Activated CD8-positive, alpha-beta T cell treated with anti-CD3 and anti-CD28 coated beads for 36 hours (primary cell): ENCODE measurements around the gene AAMP. TPM values are rescaled to one million over a fixed set of nuclear protein-coding genes. Genes with fewer than 3 reads are reported as not detected.

Experiments used
- ATAC-seq: fragments of 200-7000 bp; cut with Tn5 transposase; one replicate; pipeline ENCODE4 v1.10.0; 2021; ENCODE audit warnings: mild to moderate bottlenecking, moderate library complexity
- CTCF ChIA-PET: fragments of 350-600 bp; sonication (Branson Sonifier 250); formaldehyde crosslinking; loops from one replicate; lab custom pipeline; 2021; ENCODE audit warnings: antibody characterized with exemption; lab: Charles Lee
- POLR2A ChIA-PET: fragments of 350-600 bp; sonication (Branson Sonifier 250); formaldehyde crosslinking; loops from one replicate; lab custom pipeline; 2021; ENCODE audit warnings: antibody characterized with exemption; lab: Charles Lee
- DNase-seq: peaks from one replicate; pipeline ENCODE4 v3.0.0-alpha.2; 2020
- H3K27ac Mint-ChIP-seq: one replicate; pipeline ENCODE4 v1.8.0; 2021; ENCODE audit warnings: mild to moderate bottlenecking, mixed read lengths
- H3K27me3 Mint-ChIP-seq: one replicate; pipeline ENCODE4 v1.8.0; 2021; ENCODE audit warnings: mixed read lengths
- H3K36me3 Mint-ChIP-seq: one replicate; pipeline ENCODE4 v1.8.0; 2021; ENCODE audit warnings: low read depth, mixed read lengths
- H3K4me1 Mint-ChIP-seq: one replicate; pipeline ENCODE4 v1.8.0; 2021; ENCODE audit warnings: low read depth, mixed read lengths
- H3K4me3 Mint-ChIP-seq: one replicate; pipeline ENCODE4 v1.8.0; 2021; ENCODE audit warnings: mild to moderate bottlenecking, moderate library complexity, mixed read lengths
- H3K9me3 Mint-ChIP-seq: one replicate; pipeline ENCODE4 v1.8.0; 2021; ENCODE audit warnings: mixed read lengths
- intact Hi-C: fragments of 100-400 bp; cut with micrococcal nuclease; formaldehyde crosslinking; loops from one replicate; pipeline ENCODE4 v1.10.0; 2022
- total RNA-seq, 2 experiments: library from RNA; stranded (reverse); gene quantifications; one replicate each; pipeline ENCODE4 v1.2.3, GENCODE V29; 2021
- TF ChIP-seq, protein P1 (sequence below): fragments of 200-600 bp; IDR thresholded peaks from one replicate; pipeline ENCODE4 v1.8.0; 2022; ENCODE audit warnings: antibody characterized with exemption, mild to moderate bottlenecking

Gene AAMP
- total RNA-seq, 2 experiments from 2014 or later, result 75.8 to 82.8 TPM

DNA sequence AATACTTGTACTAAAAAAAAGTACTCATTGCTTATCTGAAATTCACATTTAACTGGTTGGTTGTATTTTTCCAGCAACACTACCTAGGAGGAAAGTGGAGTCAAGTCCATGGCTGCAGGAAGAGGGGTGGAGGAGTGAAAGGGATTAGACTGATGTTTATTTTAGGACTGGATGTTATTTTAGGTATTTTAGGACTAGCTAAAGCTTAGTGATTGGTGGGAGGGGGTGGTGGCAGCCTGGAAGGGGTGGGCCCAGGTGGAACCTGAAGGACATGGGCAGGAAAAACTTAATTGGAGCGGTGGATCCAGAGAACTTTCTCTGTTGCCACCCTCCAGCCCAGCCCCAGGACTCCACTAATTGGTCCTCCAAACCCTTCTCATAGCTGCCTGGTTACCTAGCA lies 26.3 kb upstream of the AAMP start:
- ChIA-PET POLR2A (interaction anchor here (1.2 kb wide), 1 partner anchor 9 kb away, joined by 3 read pairs; no protein-coding TSS in a partner anchor), CTCF (interaction anchor here (1.2 to 8.8 kb wide), 3 partner anchors 10 to 60 kb away, joined by 3 to 125 read pairs (median 8); partner anchors contain the start of genes AAMP, CATIP and PNKD)
- Mint-ChIP-seq H3K27me3 (no peaks in the 10 kb centered on the region), H3K4me3 (no peak overlapping the region), H3K4me1 (peaks cover 18% of the 10 kb centered on the region), H3K9me3 (no peaks in the 10 kb centered on the region), H3K36me3 (no peaks in the 10 kb centered on the region), H3K27ac (no peak overlapping the region)
- intact Hi-C loops, result no loop called here
- ATAC-seq (no peak), DNase-seq (no peak)
- TF ChIP-seq, protein P1, sequence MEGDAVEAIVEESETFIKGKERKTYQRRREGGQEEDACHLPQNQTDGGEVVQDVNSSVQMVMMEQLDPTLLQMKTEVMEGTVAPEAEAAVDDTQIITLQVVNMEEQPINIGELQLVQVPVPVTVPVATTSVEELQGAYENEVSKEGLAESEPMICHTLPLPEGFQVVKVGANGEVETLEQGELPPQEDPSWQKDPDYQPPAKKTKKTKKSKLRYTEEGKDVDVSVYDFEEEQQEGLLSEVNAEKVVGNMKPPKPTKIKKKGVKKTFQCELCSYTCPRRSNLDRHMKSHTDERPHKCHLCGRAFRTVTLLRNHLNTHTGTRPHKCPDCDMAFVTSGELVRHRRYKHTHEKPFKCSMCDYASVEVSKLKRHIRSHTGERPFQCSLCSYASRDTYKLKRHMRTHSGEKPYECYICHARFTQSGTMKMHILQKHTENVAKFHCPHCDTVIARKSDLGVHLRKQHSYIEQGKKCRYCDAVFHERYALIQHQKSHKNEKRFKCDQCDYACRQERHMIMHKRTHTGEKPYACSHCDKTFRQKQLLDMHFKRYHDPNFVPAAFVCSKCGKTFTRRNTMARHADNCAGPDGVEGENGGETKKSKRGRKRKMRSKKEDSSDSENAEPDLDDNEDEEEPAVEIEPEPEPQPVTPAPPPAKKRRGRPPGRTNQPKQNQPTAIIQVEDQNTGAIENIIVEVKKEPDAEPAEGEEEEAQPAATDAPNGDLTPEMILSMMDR, result no peak

DNA sequence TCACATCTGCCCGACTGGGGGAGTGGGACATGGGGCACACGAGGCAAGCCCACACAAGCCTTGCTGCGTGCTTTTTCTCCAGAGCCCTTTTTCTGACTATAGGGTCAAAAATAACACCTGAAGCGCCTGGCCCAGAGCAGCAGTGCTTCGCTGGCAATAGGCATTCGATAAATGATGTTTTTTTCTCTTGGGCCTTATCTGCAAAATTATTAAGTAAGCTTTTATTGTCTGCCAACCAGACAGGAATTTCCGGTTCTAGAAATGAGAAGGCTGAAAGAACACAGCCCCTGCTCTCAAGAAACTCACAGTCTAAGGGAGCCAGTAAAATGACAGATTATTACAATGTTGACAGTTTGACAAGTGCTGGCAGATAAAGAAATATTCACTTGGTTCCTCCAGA lies 25.1 kb upstream of the AAMP start:
- no peak for ATAC-seq
- no peak overlapping the region for H3K4me3 Mint-ChIP-seq
- peaks cover 28% of the 10 kb centered on the region for H3K4me1 Mint-ChIP-seq
- H3K36me3 Mint-ChIP-seq, result no peaks in the 10 kb centered on the region
- no peaks in the 10 kb centered on the region for H3K9me3 Mint-ChIP-seq
- H3K27me3 Mint-ChIP-seq, result no peaks in the 10 kb centered on the region
- DNase-seq, result no peak
- H3K27ac Mint-ChIP-seq, result no peak overlapping the region
- ChIA-PET POLR2A (interaction anchor here (0.5 to 1.1 kb wide), 3 partner anchors 11 to 93 kb away, joined by 3 to 6 read pairs (median 3); no protein-coding TSS in a partner anchor), CTCF (interaction anchor here (0.8 to 8.8 kb wide), 5 partner anchors 8 to 61 kb away, joined by 3 to 125 read pairs (median 3); partner anchors contain the start of genes AAMP, CATIP and PNKD)
- intact Hi-C loops, result no loop called here
- TF ChIP-seq, protein P1, result no peak

DNA sequence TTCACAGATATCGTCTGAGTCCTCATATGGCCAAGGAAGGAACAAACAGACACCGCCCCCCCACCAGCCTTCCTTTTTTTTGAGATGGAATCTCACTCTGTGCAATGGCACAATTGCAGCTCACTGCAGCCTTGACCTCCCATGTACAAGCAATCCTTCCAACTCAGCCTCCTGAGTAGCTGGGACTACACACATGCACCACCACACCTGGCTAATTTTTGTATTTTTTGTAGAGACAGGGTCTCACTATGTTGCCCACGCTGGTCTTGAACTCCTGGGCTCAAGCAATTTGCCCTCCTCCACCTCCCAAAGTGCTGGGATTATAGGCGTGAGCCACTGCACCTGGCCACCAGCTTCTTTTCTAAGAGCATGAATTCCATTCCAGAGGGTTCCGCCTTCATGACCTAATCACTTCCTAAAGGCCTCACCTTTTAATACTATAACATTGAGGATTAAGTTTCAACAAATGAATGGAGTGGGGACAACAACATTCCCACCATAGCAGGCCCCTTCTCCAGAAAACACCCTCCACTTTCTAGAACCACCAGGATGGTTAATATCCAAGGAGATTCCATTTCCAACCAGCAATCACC lies 24.6 kb upstream of the AAMP start:
- H3K27ac Mint-ChIP-seq, result no peak overlapping the region
- H3K9me3 Mint-ChIP-seq, result no peaks in the 10 kb centered on the region
- intact Hi-C loops, result no loop called here
- H3K27me3 Mint-ChIP-seq, result no peaks in the 10 kb centered on the region
- H3K4me1 Mint-ChIP-seq, result peaks cover 33% of the 10 kb centered on the region
- no peak overlapping the region for H3K4me3 Mint-ChIP-seq
- no peak for ATAC-seq
- ChIA-PET CTCF (interaction anchor here (0.8 to 8.8 kb wide), 5 partner anchors 7 to 62 kb away, joined by 3 to 125 read pairs (median 8); partner anchors contain the start of genes AAMP, CATIP and PNKD), POLR2A (interaction anchor here (1.1 kb wide), 1 partner anchor 10 kb away, joined by 6 read pairs; no protein-coding TSS in a partner anchor)
- DNase-seq, result no peak
- peaks cover 3% of the 10 kb centered on the region for H3K36me3 Mint-ChIP-seq
- TF ChIP-seq, protein P1, result no peak

DNA sequence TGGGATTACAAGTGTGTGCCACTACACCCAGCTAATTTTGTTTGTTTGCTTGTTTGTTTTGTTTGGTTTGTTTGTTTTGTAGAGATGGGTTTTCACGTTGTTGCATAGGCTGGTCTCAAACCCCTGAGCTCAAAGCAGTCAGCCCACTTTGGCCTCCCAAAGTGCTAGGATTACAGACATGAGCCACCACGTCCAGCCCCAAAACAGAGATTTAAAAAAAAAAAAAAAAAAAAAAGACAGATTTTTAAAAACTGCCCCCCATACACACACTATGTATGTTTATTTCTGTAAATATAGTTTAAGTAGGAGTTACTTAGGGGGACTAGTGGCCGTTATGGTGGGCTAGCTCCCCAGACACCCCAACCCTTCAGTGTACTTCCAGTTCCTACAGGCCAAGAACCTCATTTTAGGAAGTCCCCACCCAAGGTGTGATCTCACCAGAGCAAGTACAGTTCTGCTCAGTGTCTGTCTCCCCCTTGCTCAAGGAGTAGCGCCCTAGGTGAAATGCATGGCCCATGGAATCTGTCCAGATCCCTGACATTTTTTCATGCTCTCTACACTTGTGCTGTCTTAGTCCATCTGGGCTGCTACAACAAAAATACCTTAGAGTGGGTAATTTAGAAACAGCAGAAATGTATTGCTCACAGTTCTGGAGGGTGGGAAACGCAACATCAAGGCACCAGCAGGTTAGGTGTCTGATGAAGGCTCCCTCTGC lies 23.9 kb upstream of the AAMP start:
- CTCF ChIA-PET, result interaction anchor here (0.7 to 8.8 kb wide), 5 partner anchors 8 to 102 kb away, joined by 3 to 125 read pairs (median 5); partner anchors contain the start of genes AAMP, CATIP and PNKD
- TF ChIP-seq, protein P1, result no peak
- intact Hi-C loops, result no loop called here
- H3K4me3 Mint-ChIP-seq, result no peak overlapping the region
- DNase-seq (no peak), ATAC-seq (no peak)
- peaks cover 3% of the 10 kb centered on the region for H3K36me3 Mint-ChIP-seq
- peak overlapping the region; percentile 14 for H3K27ac Mint-ChIP-seq
- H3K4me1 Mint-ChIP-seq, result peaks cover 38% of the 10 kb centered on the region
- no peaks in the 10 kb centered on the region for H3K9me3 Mint-ChIP-seq
- POLR2A ChIA-PET, result interaction anchor here (0.7 to 1.1 kb wide), 3 partner anchors 9 to 111 kb away, joined by 3 to 6 read pairs (median 4); no protein-coding TSS in a partner anchor
- no peaks in the 10 kb centered on the region for H3K27me3 Mint-ChIP-seq
